Vagina (tissue), 2 donors: ENCODE results near the gene EMSY. TPM values are rescaled to one million over a fixed set of nuclear protein-coding genes. Genes with fewer than 3 reads are reported as not detected.

Source experiments
- DNase-seq, 2 donors: peaks; one replicate each; pipeline ENCODE4 v3.0.0-alpha.2; 2017; ENCODE audit errors: extremely low spot score in 2 of 2
- H3K27ac ChIP-seq: fragments of 200-600 bp; sonication (generic); one replicate; pipeline ENCODE4 v1.5.1; 2019
- H3K27me3 ChIP-seq: fragments of 200-600 bp; sonication (generic); one replicate; pipeline ENCODE4 v1.5.1; 2019
- H3K36me3 ChIP-seq, 2 donors: fragments of 200-600 bp; sonication (generic); one replicate each; pipeline ENCODE4 v1.5.1; 2017 to 2019
- H3K4me1 ChIP-seq: fragments of 200-600 bp; sonication (generic); one replicate; pipeline ENCODE4 v1.5.1; 2019
- H3K4me3 ChIP-seq, 2 donors: fragments of 200-600 bp; sonication (generic); 1 replicate in 1 of 2; 2 replicates in 1 of 2; pipeline ENCODE4 v1.5.1; 2016 to 2019
- H3K9me3 ChIP-seq: fragments of 200-600 bp; sonication (generic); one replicate; pipeline ENCODE4 v1.5.1; 2019
- POLR2A ChIP-seq, 2 donors: fragments of 450-650 bp; IDR thresholded peaks; one replicate each; pipeline ENCODE4 v1.6.1; 2017; ENCODE audit warnings: antibody characterized with exemption in 2 of 2, mild to moderate bottlenecking in 2 of 2, moderate library complexity in 2 of 2
- POLR2AphosphoS5 ChIP-seq, 2 donors: sonication (generic); formaldehyde crosslinking; IDR thresholded peaks; one replicate each; pipeline ENCODE4 v1.9.0; 2017; ENCODE audit warnings: antibody characterized with exemption in 2 of 2, mild to moderate bottlenecking in 2 of 2, low read depth in 1 of 2; ENCODE audit not compliant: insufficient read depth in 1 of 2
- intact Hi-C: fragments of 100-400 bp; cut with DNase I; formaldehyde crosslinking; loops from one replicate; pipeline ENCODE4 v1.15.1; 2023
- small RNA-seq: library from RNA; depleted of rRNA; stranded (forward); fragments of <200 nt; gene quantifications from one replicate; pipeline ENCODE3, GENCODE V24; 2016
- total RNA-seq: library from RNA; depleted of rRNA; stranded (reverse); fragments of >200 nt; gene quantifications from one replicate; pipeline ENCODE4 v1.2.3, GENCODE V29; 2016
- TF ChIP-seq, protein P1 (sequence below), 3 experiments: fragments of 450-650 bp in 2 of 3; fragments of 200-600 bp in 1 of 3; sonication (generic) in 1 of 3; IDR thresholded peaks; one replicate each; pipeline ENCODE4 v1.5.1; 2017 to 2019; ENCODE audit warnings: antibody characterized with exemption in 3 of 3, mild to moderate bottlenecking in 2 of 3, moderate library complexity in 2 of 3

The EMSY gene
- total RNA-seq, 1 donor from 2014 or later: 31.2 TPM

- peaks cover 50% of the 10 kb centered on the region for H3K4me1 ChIP-seq
Observed at GRCh38 chr11:76601272-76601671, 156.5 kb downstream of the EMSY start.

GRCh38 chr11:76601724-76602123 lies 156.9 kb downstream of the EMSY start:
- intact Hi-C loops: loop anchor here (10.0 kb wide), 1 partner anchor 73 kb away; the partner anchor contains the start of gene LRRC32
- Histone ChIP-seq H3K27me3 (no peaks in the 10 kb centered on the region), H3K4me3 (no peak overlapping the region), H3K4me1 (peaks cover 53% of the 10 kb centered on the region), H3K9me3 (no peaks in the 10 kb centered on the region), H3K27ac (peak overlapping the region; percentile 84), H3K36me3 (no peaks in the 10 kb centered on the region)
- no peak for TF ChIP-seq POLR2AphosphoS5 (IDR thresholded peaks at IDR 0.05; ENCODE audit: insufficient read depth in 1 of 2, low read depth in 1 of 2)
- no peak for TF ChIP-seq POLR2A (IDR thresholded peaks at IDR 0.05)
- TF ChIP-seq, protein P1, sequence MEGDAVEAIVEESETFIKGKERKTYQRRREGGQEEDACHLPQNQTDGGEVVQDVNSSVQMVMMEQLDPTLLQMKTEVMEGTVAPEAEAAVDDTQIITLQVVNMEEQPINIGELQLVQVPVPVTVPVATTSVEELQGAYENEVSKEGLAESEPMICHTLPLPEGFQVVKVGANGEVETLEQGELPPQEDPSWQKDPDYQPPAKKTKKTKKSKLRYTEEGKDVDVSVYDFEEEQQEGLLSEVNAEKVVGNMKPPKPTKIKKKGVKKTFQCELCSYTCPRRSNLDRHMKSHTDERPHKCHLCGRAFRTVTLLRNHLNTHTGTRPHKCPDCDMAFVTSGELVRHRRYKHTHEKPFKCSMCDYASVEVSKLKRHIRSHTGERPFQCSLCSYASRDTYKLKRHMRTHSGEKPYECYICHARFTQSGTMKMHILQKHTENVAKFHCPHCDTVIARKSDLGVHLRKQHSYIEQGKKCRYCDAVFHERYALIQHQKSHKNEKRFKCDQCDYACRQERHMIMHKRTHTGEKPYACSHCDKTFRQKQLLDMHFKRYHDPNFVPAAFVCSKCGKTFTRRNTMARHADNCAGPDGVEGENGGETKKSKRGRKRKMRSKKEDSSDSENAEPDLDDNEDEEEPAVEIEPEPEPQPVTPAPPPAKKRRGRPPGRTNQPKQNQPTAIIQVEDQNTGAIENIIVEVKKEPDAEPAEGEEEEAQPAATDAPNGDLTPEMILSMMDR (IDR thresholded peaks at IDR 0.05): no peak
- no peak for DNase-seq

More at GRCh38 chr11:76601272-76601671, 156.5 kb downstream of the EMSY start:
- Histone ChIP-seq H3K4me3 (no peak overlapping the region), H3K27me3 (no peaks in the 10 kb centered on the region), H3K27ac (no peak overlapping the region), H3K36me3 (no peaks in the 10 kb centered on the region), H3K9me3 (no peaks in the 10 kb centered on the region)
- DNase-seq: peak; percentile 84 to 85
- no peak for TF ChIP-seq POLR2A (IDR thresholded peaks at IDR 0.05)
- TF ChIP-seq POLR2AphosphoS5 (IDR thresholded peaks at IDR 0.05; ENCODE audit: insufficient read depth in 1 of 2, low read depth in 1 of 2): no peak
- TF ChIP-seq, protein P1 (IDR thresholded peaks at IDR 0.05): no peak
- intact Hi-C loops: loop anchor here (10.0 kb wide), 1 partner anchor 74 kb away; the partner anchor contains the start of gene LRRC32

DNA sequence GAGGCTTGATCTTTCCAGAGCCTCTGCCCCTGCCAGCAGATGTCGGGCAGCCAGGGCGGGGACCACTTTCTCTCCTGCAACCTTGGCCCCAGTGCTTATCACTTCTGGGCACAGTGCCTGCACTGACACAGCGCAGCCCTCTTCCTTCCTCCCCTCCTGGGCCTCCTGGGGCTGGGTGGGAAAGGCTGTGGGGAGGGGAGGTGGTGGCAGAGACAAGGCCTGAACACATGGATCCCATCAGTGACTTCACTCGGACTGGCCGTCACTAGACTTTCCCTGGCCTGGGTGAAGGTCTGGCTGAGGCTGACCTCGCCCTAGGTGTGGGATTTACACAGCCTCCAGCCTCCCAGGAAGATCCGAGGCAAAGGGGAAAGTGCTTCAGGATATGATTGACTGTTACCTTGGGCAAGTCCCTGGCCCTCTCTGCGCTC lies 157.6 kb downstream of the EMSY start:
- Histone ChIP-seq H3K27me3 (no peaks in the 10 kb centered on the region), H3K4me3 (no peak overlapping the region), H3K9me3 (no peaks in the 10 kb centered on the region), H3K36me3 (no peaks in the 10 kb centered on the region), H3K27ac (peak overlapping the region; percentile 84), H3K4me1 (peaks cover 53% of the 10 kb centered on the region)
- TF ChIP-seq POLR2A (IDR thresholded peaks at IDR 0.05): no peak
- TF ChIP-seq, protein P1 (IDR thresholded peaks at IDR 0.05): no peak
- TF ChIP-seq POLR2AphosphoS5 (IDR thresholded peaks at IDR 0.05; ENCODE audit: insufficient read depth in 1 of 2, low read depth in 1 of 2): peak in 1 of 2 donors; percentile 59
- DNase-seq: peak; percentile 89 to 93
- intact Hi-C loops: loop anchor here (10.0 kb wide), 1 partner anchor 72 kb away; the partner anchor contains the start of gene LRRC32

Small RNA genes lying within 50 kb of the gene (small RNA-seq; reads per million reads assigned to genes)
- gene AP001189.2 (not detected), gene RF00019 (not detected)

Other genes starting within 250 kb of the EMSY start
- gene WNT11, start 238.5 kb upstream of the EMSY start, total RNA-seq: 6.9 TPM
- 25.8 TPM for gene THAP12, start 63.9 kb upstream of the EMSY start, total RNA-seq
- 1.2 TPM for gene GVQW3, start 63.7 kb upstream of the EMSY start, total RNA-seq
- 66.3 TPM for gene LRRC32, start 225.7 kb downstream of the EMSY start, total RNA-seq